Measurements from ENCODE around the gene RNF220. TPM values are rescaled to one million over a fixed set of nuclear protein-coding genes. Genes with fewer than 3 reads are reported as not detected.

Gene RNF220
- total and polyA plus RNA-seq, 9 of the 15 experiments (the other 6 are each of a cell fraction or from before 2014, with no cell fraction given), result 5.1 to 117 (median 66.9) TPM

GRCh38 chr1:44637702-44638411 lies 232.8 kb downstream of the RNF220 start (continued):
- TF ChIP-seq REST (IDR thresholded peaks at IDR 0.05; ENCODE audit: borderline replicate concordance), result peak; percentile 78
- TF ChIP-seq REST (CRISPR knock-in tag; IDR thresholded peaks at IDR 0.05; ENCODE audit: low read depth), result no peak
- peak; percentile 79; the same call in 1 of the 2 replicates for TF ChIP-seq KLF16 (IDR thresholded peaks at IDR 0.05)
- TF ChIP-seq ARID3A (IDR thresholded peaks at IDR 0.05; ENCODE audit: borderline replicate concordance, low read depth, low read length), result 0 out of 2 replicates have a peak, but pooled peaks have one; percentile 11
- no peak for TF ChIP-seq FOSL1 (tag; conservative IDR thresholded peaks at IDR 0.05)
- no peak for TF ChIP-seq ZNF165 (CRISPR knock-in tag; IDR thresholded peaks at IDR 0.05; ENCODE audit: borderline replicate concordance)
- peak; percentile 47 for TF ChIP-seq FIP1L1 (IDR thresholded peaks at IDR 0.05; ENCODE audit: low read depth, low read length, poor library complexity, severe bottlenecking)
- peak; percentile 47; the same call in 1 of the 2 replicates for TF ChIP-seq FOXM1 (IDR thresholded peaks at IDR 0.05; ENCODE audit: low read depth)
- no peak for TF ChIP-seq FOXM1 (CRISPR knock-in tag; IDR thresholded peaks at IDR 0.05; ENCODE audit: low read depth)
- peak; percentile 95 for TF ChIP-seq NCOR1 (IDR thresholded peaks at IDR 0.05)
- TF ChIP-seq ZNF76 (CRISPR knock-in tag; IDR thresholded peaks at IDR 0.05; ENCODE audit: borderline replicate concordance), result no peak
- TF ChIP-seq ZKSCAN1 (IDR thresholded peaks at IDR 0.05; ENCODE audit: low read depth, low read length), result peak; percentile 72; the same call in 1 of the 2 replicates
- no peak for TF ChIP-seq ZNF121 (CRISPR knock-in tag; conservative IDR thresholded peaks at IDR 0.05)
- TF ChIP-seq EP300 (IDR thresholded peaks at IDR 0.05; ENCODE audit: low read length), result peak; percentile 41; the same call in 1 of the 2 replicates
- no peak for TF ChIP-seq ZNF175 (CRISPR knock-in tag; IDR thresholded peaks at IDR 0.05; ENCODE audit: low read depth)
- peak; percentile 30; the same call in 1 of the 2 replicates for TF ChIP-seq NCOA1 (IDR thresholded peaks at IDR 0.05; ENCODE audit: low read depth)
- TF ChIP-seq MAZ (CRISPR knock-in tag; conservative IDR thresholded peaks at IDR 0.05 in 1 of 2, IDR thresholded peaks at IDR 0.05 in 1 of 2), result peak in 1 of 2 experiments; percentile 56; a peak in 2 of 4 replicates
- TF ChIP-seq POLR2AphosphoS2 (IDR thresholded peaks at IDR 0.05; ENCODE audit: low read length), result no peak

Measured in K562 (cell line).